Panc1 (cell line): ENCODE data around the gene GDI1. TPM values are rescaled to one million over a fixed set of nuclear protein-coding genes. Genes with fewer than 3 reads are reported as not detected.

Experiments used
- ATAC-seq: fragments of 200-7000 bp; cut with Tn5 transposase; 2 replicates; pipeline ENCODE4 v1.9.1; 2020; ENCODE audit warnings: mild to moderate bottlenecking, moderate library complexity
- BruUV-seq: library from RNA; stranded (reverse); fragments of 400-500 nt; replicated peaks from 2 replicates; lab custom pipeline; 2021; lab: Mats Ljungman, UMichigan
- CTCF ChIA-PET: fragments of 300-600 bp; sonication (Branson Sonifier 250); formaldehyde crosslinking; loops from one replicate; lab custom pipeline; 2022; ENCODE audit warnings: antibody characterized with exemption; lab: Charles Lee
- POLR2A ChIA-PET: fragments of 300-600 bp; sonication (Branson Sonifier 250); formaldehyde crosslinking; loops from one replicate; lab custom pipeline; 2022; ENCODE audit warnings: antibody characterized with exemption; lab: Charles Lee
- DNase-seq: peaks from one replicate; pipeline ENCODE4 v3.0.0-alpha.2; 2010; ENCODE audit warnings: low read depth, low spot score
- H3K27ac ChIP-seq: 2 replicates; pipeline ENCODE4 v1.5.1; 2011; ENCODE audit warnings: mild to moderate bottlenecking, low read length, inconsistent platforms
- H3K27me3 ChIP-seq: fragments of 200-500 bp; sonication (Bioruptor generic); 2 replicates; pipeline ENCODE4 v1.6.0; 2014; ENCODE audit warnings: low read length, inconsistent platforms; ENCODE audit not compliant: control insufficient read depth, insufficient read depth
- H3K36me3 ChIP-seq: fragments of 200-500 bp; sonication (Bioruptor generic); 2 replicates; pipeline ENCODE4 v1.5.1; 2014; ENCODE audit warnings: inconsistent platforms, mild to moderate bottlenecking, low read length, moderate library complexity; ENCODE audit not compliant: control insufficient read depth, insufficient read depth
- H3K4me1 ChIP-seq: 2 replicates; pipeline ENCODE4 v1.5.1; 2011; ENCODE audit warnings: inconsistent platforms, mild to moderate bottlenecking, low read length, moderate library complexity; ENCODE audit not compliant: control insufficient read depth, insufficient read depth
- H3K4me3 ChIP-seq, 2 experiments: 2 replicates each; pipeline ENCODE4 v1.5.1; 2011 to 2012; ENCODE audit warnings: low read depth in 2 of 2, low read length in 2 of 2, mild to moderate bottlenecking in 2 of 2, inconsistent platforms in 1 of 2, moderate library complexity in 1 of 2
- H3K9me3 ChIP-seq: fragments of 200-500 bp; sonication (Bioruptor generic); 2 replicates; pipeline ENCODE4 v1.5.1; 2014; ENCODE audit warnings: low read depth, mild to moderate bottlenecking, inconsistent platforms, low read length, moderate library complexity; ENCODE audit not compliant: control insufficient read depth, insufficient read depth
- POLR2AphosphoS5 ChIP-seq: IDR thresholded peaks from 2 replicates; pipeline ENCODE4 v1.6.1; 2012; ENCODE audit warnings: mild to moderate bottlenecking, low read depth, low read length, moderate library complexity
- SIN3A ChIP-seq: IDR thresholded peaks from 2 replicates; pipeline ENCODE4 v1.6.1; 2012; ENCODE audit warnings: low read depth, mild to moderate bottlenecking, low read length, moderate library complexity, borderline replicate concordance; ENCODE audit not compliant: insufficient read depth
- TCF7L2 ChIP-seq: IDR thresholded peaks from 2 replicates; pipeline ENCODE4 v1.6.1; 2011; ENCODE audit warnings: mild to moderate bottlenecking, low read depth, low read length, inconsistent platforms
- in situ Hi-C: cut with HindIII; loops from 2 replicates; pipeline ENCODE4 v1.10.0; 2016; ENCODE audit warnings: low sequenced_read_pairs, low pct_unique_long_range_greater_than_20kb
- intact Hi-C: fragments of 100-400 bp; cut with micrococcal nuclease; formaldehyde crosslinking; loops from one replicate; pipeline ENCODE4 v1.10.0; 2022; ENCODE audit not compliant: unreplicated experiment
- total RNA-seq: library from RNA; stranded (reverse); gene quantifications from one replicate; pipeline ENCODE4 v1.2.1, GENCODE V29; 2021; ENCODE audit not compliant: unreplicated experiment
- TF ChIP-seq, protein P1 (sequence below): fragments of 450-650 bp; IDR thresholded peaks from 2 replicates; pipeline ENCODE4 v1.5.1; 2017; ENCODE audit warnings: mild to moderate bottlenecking
- TF ChIP-seq, protein P2 (sequence below), 2 experiments: IDR thresholded peaks; 2 replicates each; pipeline ENCODE4 v1.6.1; 2011 to 2012; ENCODE audit warnings: low read depth in 2 of 2, control low read depth in 1 of 2, low read length in 1 of 2, mild to moderate bottlenecking in 1 of 2, moderate library complexity in 1 of 2; ENCODE audit not compliant: insufficient read depth in 1 of 2

Gene GDI1
- total RNA-seq, 1 experiment from 2014 or later: 317 TPM

DNA sequence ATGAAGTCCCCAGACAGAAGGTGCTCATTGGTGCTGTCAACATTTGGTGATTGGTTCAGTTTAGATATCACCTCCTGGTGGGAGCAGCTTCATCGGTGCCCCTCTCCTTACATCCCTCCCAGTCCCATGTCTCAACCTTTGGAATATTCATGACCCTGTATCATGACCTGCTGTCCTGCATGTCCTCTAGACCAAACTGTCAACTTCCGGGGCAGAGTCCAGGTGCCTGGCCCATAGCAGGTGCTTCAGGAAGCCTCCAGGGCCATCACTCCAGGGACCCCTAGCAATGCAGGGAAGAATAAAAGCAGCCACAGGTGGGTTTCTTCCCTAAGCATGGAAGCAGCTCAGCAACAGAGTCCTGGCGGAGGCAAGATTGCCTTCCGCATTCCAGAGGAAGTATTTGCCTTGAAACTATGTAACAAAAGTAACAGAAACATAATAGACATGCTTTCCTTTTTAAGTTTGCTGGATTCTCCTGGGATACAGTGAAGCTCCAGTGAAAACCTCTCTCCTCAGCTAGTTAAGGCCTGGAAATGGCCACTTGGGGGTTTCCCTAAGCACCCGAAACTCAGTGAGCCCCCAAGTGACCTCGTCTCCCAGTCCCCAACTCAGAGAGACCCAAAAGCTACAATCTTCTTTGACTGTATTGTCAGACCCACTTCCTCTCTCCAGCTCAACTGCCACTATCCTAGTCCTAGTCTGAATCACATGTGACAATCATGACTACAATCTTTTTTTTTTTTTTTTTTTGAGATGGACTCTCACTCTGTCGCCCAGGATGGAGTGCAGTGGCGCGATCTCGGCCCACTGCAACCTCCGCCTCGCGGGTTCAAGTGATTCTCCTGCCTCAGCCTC lies 9.8 kb upstream of the GDI1 start:
- Histone ChIP-seq H3K27me3 (no peaks in the 10 kb centered on the region), H3K9me3 (no peaks in the 10 kb centered on the region), H3K36me3 (peaks cover 6% of the 10 kb centered on the region), H3K4me3 (peak overlapping the region; percentile 67 to 68), H3K27ac (peak overlapping the region; percentile 91), H3K4me1 (peaks cover 26% of the 10 kb centered on the region)
- intact Hi-C loops: no loop called here
- DNase-seq (no peak), ATAC-seq (no peak)
- in situ Hi-C loops: no loop called here
- no TSS peak for BruUV-seq
- ChIA-PET POLR2A (interaction anchor here (0.6 kb wide), 1 partner anchor 50 kb away, joined by 14 read pairs; no protein-coding TSS in a partner anchor), CTCF (interaction anchor here (0.6 kb wide), 1 partner anchor 37 kb away, joined by 3 read pairs; no protein-coding TSS in a partner anchor)
- TF ChIP-seq, protein P1, sequence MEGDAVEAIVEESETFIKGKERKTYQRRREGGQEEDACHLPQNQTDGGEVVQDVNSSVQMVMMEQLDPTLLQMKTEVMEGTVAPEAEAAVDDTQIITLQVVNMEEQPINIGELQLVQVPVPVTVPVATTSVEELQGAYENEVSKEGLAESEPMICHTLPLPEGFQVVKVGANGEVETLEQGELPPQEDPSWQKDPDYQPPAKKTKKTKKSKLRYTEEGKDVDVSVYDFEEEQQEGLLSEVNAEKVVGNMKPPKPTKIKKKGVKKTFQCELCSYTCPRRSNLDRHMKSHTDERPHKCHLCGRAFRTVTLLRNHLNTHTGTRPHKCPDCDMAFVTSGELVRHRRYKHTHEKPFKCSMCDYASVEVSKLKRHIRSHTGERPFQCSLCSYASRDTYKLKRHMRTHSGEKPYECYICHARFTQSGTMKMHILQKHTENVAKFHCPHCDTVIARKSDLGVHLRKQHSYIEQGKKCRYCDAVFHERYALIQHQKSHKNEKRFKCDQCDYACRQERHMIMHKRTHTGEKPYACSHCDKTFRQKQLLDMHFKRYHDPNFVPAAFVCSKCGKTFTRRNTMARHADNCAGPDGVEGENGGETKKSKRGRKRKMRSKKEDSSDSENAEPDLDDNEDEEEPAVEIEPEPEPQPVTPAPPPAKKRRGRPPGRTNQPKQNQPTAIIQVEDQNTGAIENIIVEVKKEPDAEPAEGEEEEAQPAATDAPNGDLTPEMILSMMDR: no peak
- TF ChIP-seq SIN3A (no peak), TCF7L2 (no peak), POLR2AphosphoS5 (no peak)
- TF ChIP-seq, protein P2, sequence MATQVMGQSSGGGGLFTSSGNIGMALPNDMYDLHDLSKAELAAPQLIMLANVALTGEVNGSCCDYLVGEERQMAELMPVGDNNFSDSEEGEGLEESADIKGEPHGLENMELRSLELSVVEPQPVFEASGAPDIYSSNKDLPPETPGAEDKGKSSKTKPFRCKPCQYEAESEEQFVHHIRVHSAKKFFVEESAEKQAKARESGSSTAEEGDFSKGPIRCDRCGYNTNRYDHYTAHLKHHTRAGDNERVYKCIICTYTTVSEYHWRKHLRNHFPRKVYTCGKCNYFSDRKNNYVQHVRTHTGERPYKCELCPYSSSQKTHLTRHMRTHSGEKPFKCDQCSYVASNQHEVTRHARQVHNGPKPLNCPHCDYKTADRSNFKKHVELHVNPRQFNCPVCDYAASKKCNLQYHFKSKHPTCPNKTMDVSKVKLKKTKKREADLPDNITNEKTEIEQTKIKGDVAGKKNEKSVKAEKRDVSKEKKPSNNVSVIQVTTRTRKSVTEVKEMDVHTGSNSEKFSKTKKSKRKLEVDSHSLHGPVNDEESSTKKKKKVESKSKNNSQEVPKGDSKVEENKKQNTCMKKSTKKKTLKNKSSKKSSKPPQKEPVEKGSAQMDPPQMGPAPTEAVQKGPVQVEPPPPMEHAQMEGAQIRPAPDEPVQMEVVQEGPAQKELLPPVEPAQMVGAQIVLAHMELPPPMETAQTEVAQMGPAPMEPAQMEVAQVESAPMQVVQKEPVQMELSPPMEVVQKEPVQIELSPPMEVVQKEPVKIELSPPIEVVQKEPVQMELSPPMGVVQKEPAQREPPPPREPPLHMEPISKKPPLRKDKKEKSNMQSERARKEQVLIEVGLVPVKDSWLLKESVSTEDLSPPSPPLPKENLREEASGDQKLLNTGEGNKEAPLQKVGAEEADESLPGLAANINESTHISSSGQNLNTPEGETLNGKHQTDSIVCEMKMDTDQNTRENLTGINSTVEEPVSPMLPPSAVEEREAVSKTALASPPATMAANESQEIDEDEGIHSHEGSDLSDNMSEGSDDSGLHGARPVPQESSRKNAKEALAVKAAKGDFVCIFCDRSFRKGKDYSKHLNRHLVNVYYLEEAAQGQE (IDR thresholded peaks at IDR 0.05; ENCODE audit: insufficient read depth in 1 of 2, low read depth in 2 of 2, low read length in 1 of 2): no peak

DNA sequence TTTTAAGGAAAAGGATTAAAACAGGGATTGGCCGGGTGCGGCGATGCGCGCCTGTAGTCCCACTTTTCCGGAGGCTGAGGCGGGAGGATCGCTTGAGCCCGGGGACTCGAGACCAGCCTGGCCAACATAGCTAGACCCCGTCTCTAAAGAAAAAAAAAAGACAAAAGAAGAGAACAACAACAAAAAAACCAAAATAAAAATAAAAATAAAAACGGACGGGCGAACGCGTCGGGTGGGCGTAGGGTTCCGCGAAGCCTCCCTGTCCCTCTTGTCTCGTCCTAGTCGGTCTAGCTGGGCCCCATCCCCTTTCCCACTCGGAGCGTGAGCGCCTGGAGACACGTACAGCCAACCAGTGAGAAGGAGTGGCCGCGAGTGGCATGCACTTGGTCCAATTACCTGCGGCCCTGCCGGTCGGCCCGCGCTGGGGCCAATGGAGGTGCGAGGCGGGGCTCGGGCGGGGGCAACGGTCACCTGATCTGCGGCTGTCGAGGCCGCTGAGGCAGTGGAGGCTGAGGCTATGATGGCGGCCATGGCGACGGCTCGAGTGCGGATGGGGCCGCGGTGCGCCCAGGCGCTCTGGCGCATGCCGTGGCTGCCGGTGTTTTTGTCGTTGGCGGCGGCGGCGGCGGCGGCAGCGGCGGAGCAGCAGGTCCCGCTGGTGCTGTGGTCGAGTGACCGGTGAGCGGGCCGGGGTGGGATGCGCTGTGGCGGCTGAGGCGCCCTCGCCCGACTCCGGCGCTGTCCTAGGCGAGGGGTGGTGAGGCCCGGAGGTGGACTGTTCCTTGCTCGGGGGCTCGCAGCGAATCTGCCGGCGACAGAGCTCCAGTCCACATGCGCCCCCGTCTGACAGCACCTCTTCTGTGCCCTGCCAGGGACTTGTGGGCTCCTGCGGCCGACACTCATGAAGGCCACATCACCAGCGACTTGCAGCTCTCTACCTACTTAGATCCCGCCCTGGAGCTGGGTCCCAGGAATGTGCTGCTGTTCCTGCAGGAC lies 8.5 kb upstream of the GDI1 start, which contains the start of gene ATP6AP1:
ATP6AP1 (plus strand) TSS at position 502 of the 996 bp plus-strand sequence; CDS start at position 518, 16 bp downstream.
- TF ChIP-seq, protein P2 (IDR thresholded peaks at IDR 0.05; ENCODE audit: insufficient read depth in 1 of 2, low read depth in 2 of 2, low read length in 1 of 2): 0 out of 4 replicates have a peak, but pooled peaks of 1 of the 2 experiments have one; percentile 9
- TF ChIP-seq, protein P1: no peak
- no peak for TF ChIP-seq TCF7L2
- TF ChIP-seq SIN3A: peak; percentile 88
- peak; percentile 71 for TF ChIP-seq POLR2AphosphoS5
- Histone ChIP-seq H3K36me3 (peaks cover 6% of the 10 kb centered on the region), H3K4me1 (peaks cover 26% of the 10 kb centered on the region), H3K27ac (peak within 1 kb of the TSS; percentile 91), H3K27me3 (no peaks in the 10 kb centered on the region), H3K4me3 (peak within 1 kb of the TSS; percentile 67 to 68), H3K9me3 (no peaks in the 10 kb centered on the region)
- ChIA-PET POLR2A (interaction anchor here (0.6 to 0.7 kb wide), 2 partner anchors 15 to 961 kb away, joined by 6 read pairs; no protein-coding TSS in a partner anchor), CTCF (no interaction called here)
- no TSS peak for BruUV-seq
- peak; percentile 68 for DNase-seq
- intact Hi-C loops: no loop called here
- in situ Hi-C loops: no loop called here
- ATAC-seq: peak; percentile 99
